ENCODE measurements around the gene GSC2.

The GSC2 gene

GRCh38 chr22:19149991-19150390 is at the start of gene GSC2:
Gene GSC2, minus strand, starts transcription at chr22:19150292. Its CDS starts 9 bp downstream, at chr22:19150283.
- DNase-seq: no peak

- DNase-seq: no peak
Observed at GRCh38 chr22:19199479-19199878, 49.4 kb upstream of the GSC2 start.

- DNase-seq: no peak
Observed at GRCh38 chr22:19197997-19198865, 48.1 kb upstream of the GSC2 start.

GRCh38 chr22:19196841-19197612 is 46.9 kb upstream of the GSC2 start:
- DNase-seq: no peak

GRCh38 chr22:19195796-19196731 is 46.0 kb upstream of the GSC2 start:
- no peak for DNase-seq

GRCh38 chr22:19194766-19195536 is 44.9 kb upstream of the GSC2 start:
- no peak for DNase-seq

- DNase-seq: no peak
Observed at GRCh38 chr22:19193879-19194278, 43.8 kb upstream of the GSC2 start.

- DNase-seq: no peak
Observed at GRCh38 chr22:19187716-19188563, 37.8 kb upstream of the GSC2 start.

GRCh38 chr22:19184276-19184997 is 34.3 kb upstream of the GSC2 start:
- DNase-seq: no peak

- DNase-seq: no peak
Observed at GRCh38 chr22:19183216-19183615, 33.1 kb upstream of the GSC2 start.

- no peak for DNase-seq
Observed at GRCh38 chr22:19182472-19183157, 32.5 kb upstream of the GSC2 start.

- no peak for DNase-seq
Observed at GRCh38 chr22:19181786-19182471, 31.8 kb upstream of the GSC2 start.

GRCh38 chr22:19180740-19181410 is 30.8 kb upstream of the GSC2 start:
- DNase-seq: no peak

GRCh38 chr22:19180234-19180633 is 30.1 kb upstream of the GSC2 start:
- no peak for DNase-seq

GRCh38 chr22:19179497-19180048 is 29.5 kb upstream of the GSC2 start:
- DNase-seq: peak; percentile 72 to 77

GRCh38 chr22:19178657-19179496 is 28.8 kb upstream of the GSC2 start, which contains the start of gene SLC25A1:
Gene SLC25A1, minus strand, starts transcription at chr22:19178736. Its CDS starts 63 bp downstream, at chr22:19178673.
- peak; percentile 76 to 80 for DNase-seq

- DNase-seq: peak in 1 of 2 experiments; percentile 39
Observed at GRCh38 chr22:19178065-19178656, 28.1 kb upstream of the GSC2 start.

Measured in SHP77 (cell line).